Fibroblast of peridontal ligament (primary cell): Measurements from ENCODE around the gene ZDHHC6.
"Not testable (repeated sequence)": the region's sequence is repeated elsewhere in the genome, so short reads cannot be mapped to it uniquely, and the experiment has no call there.

Experiments
- DNase-seq: peaks from one replicate; pipeline ENCODE4 v3.0.0-alpha.2; 2010; ENCODE audit errors: extremely low read depth

The ZDHHC6 gene

GRCh38 chr10:112389271-112389822 lies 57.4 kb downstream of the ZDHHC6 start:
- DNase-seq, result no peak

- DNase-seq, result no peak
These were observed 58.2 kb downstream of the ZDHHC6 start for GRCh38 chr10:112388548-112388947.

GRCh38 chr10:112388056-112388455 lies 58.7 kb downstream of the ZDHHC6 start:
- not testable (repeated sequence) for DNase-seq

- DNase-seq, result no peak
These were observed 61.5 kb downstream of the ZDHHC6 start for GRCh38 chr10:112385201-112385600.

- no peak for DNase-seq
These were observed 62.6 kb downstream of the ZDHHC6 start for GRCh38 chr10:112384141-112384540.

- DNase-seq, result peak; percentile 7
These were observed 63.4 kb downstream of the ZDHHC6 start for GRCh38 chr10:112383325-112383724.

- DNase-seq, result no peak
These were observed 64.0 kb downstream of the ZDHHC6 start for GRCh38 chr10:112382515-112383235.
